ENCODE results near the gene MAMLD1.

MAMLD1 gene

GRCh38 chrX:150365051-150365989 lies 2.2 kb downstream of the MAMLD1 start:
- H3K4me1 ChIP-seq (ENCODE audit: low read depth, poor library complexity, severe bottlenecking) = no peaks in the 10 kb centered on the region
- TF ChIP-seq, protein P1, sequence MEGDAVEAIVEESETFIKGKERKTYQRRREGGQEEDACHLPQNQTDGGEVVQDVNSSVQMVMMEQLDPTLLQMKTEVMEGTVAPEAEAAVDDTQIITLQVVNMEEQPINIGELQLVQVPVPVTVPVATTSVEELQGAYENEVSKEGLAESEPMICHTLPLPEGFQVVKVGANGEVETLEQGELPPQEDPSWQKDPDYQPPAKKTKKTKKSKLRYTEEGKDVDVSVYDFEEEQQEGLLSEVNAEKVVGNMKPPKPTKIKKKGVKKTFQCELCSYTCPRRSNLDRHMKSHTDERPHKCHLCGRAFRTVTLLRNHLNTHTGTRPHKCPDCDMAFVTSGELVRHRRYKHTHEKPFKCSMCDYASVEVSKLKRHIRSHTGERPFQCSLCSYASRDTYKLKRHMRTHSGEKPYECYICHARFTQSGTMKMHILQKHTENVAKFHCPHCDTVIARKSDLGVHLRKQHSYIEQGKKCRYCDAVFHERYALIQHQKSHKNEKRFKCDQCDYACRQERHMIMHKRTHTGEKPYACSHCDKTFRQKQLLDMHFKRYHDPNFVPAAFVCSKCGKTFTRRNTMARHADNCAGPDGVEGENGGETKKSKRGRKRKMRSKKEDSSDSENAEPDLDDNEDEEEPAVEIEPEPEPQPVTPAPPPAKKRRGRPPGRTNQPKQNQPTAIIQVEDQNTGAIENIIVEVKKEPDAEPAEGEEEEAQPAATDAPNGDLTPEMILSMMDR (conservative IDR thresholded peaks at IDR 0.05; ENCODE audit: low read depth, low read length) = 0 out of 2 replicates have a peak, but pooled peaks have one; percentile 29
- H3K27ac ChIP-seq = no peak overlapping the region
- no peak overlapping the region for H3K4me3 ChIP-seq (IDR thresholded peaks at IDR 0.05; ENCODE audit: insufficient read depth, low read depth, low read length)
- H3K4me2 ChIP-seq = 0 out of 2 replicates have a peak overlapping the region, but pooled peaks have one; percentile 29
- H4K20me1 ChIP-seq (ENCODE audit: insufficient read depth) = no peaks in the 10 kb centered on the region
- no peaks in the 10 kb centered on the region for H3K36me3 ChIP-seq (ENCODE audit: insufficient read depth)
- H3K79me2 ChIP-seq (ENCODE audit: insufficient read depth, low read depth) = no peaks in the 10 kb centered on the region
- H3K9ac ChIP-seq = no peak overlapping the region
- H3K27me3 ChIP-seq (ENCODE audit: insufficient read depth, low read depth) = no peaks in the 10 kb centered on the region
- H2AFZ ChIP-seq (ENCODE audit: low read depth) = peak overlapping the region; percentile 41; the same call in 1 of the 2 replicates

GRCh38 chrX:150365990-150366911 lies 3.1 kb downstream of the MAMLD1 start:
- 0 out of 2 replicates have a peak overlapping the region, but pooled peaks have one; percentile 25 for H3K4me2 ChIP-seq
- no peaks in the 10 kb centered on the region for H3K27me3 ChIP-seq (ENCODE audit: insufficient read depth, low read depth)
- TF ChIP-seq, protein P1 (conservative IDR thresholded peaks at IDR 0.05; ENCODE audit: low read depth, low read length) = no peak
- no peak overlapping the region for H3K4me3 ChIP-seq (IDR thresholded peaks at IDR 0.05; ENCODE audit: insufficient read depth, low read depth, low read length)
- no peaks in the 10 kb centered on the region for H3K79me2 ChIP-seq (ENCODE audit: insufficient read depth, low read depth)
- H3K27ac ChIP-seq = no peak overlapping the region
- no peaks in the 10 kb centered on the region for H3K36me3 ChIP-seq (ENCODE audit: insufficient read depth)
- H4K20me1 ChIP-seq (ENCODE audit: insufficient read depth) = no peaks in the 10 kb centered on the region
- H2AFZ ChIP-seq (ENCODE audit: low read depth) = no peak overlapping the region; the same call in 1 of the 2 replicates
- no peaks in the 10 kb centered on the region for H3K4me1 ChIP-seq (ENCODE audit: low read depth, poor library complexity, severe bottlenecking)
- no peak overlapping the region for H3K9ac ChIP-seq

DNA sequence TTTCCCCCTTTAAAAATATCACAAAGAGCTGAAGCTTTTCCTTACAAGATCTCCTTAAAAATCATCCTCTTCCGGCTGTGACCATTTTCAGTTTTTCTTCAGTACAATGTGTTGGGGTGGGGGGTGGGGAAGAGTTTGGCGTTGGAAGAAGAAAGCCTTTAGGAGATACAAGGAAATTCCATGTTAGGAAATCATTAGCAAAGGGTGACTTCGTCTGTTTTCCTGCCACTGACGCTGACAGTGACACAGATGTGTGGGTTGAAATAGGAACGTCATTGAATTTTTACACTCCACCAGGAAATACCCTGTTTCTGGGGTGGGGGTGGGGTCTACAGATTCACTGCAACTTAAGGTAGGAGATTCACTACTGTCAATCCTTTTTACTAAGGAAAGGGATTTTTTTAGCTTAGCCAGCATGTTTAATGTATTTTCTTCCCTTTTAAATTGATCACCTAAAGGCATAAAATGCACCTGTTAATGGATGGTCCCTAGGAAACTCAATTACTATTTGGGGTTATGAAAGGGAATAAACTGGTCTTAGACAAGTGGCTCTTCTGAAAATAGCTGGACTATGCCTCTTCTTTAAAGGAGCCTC lies 3.9 kb downstream of the MAMLD1 start:
- Histone ChIP-seq H3K36me3 (ENCODE audit: insufficient read depth) (no peaks in the 10 kb centered on the region), H2AFZ (ENCODE audit: low read depth) (no peak overlapping the region), H3K4me3 (IDR thresholded peaks at IDR 0.05; ENCODE audit: insufficient read depth, low read depth, low read length) (no peak overlapping the region), H3K27me3 (ENCODE audit: insufficient read depth, low read depth) (no peaks in the 10 kb centered on the region), H3K79me2 (ENCODE audit: insufficient read depth, low read depth) (no peaks in the 10 kb centered on the region), H3K4me2 (no peak overlapping the region), H3K9ac (no peak overlapping the region), H3K4me1 (ENCODE audit: low read depth, poor library complexity, severe bottlenecking) (no peaks in the 10 kb centered on the region), H4K20me1 (ENCODE audit: insufficient read depth) (no peaks in the 10 kb centered on the region), H3K27ac (no peak overlapping the region)
- TF ChIP-seq, protein P1 (conservative IDR thresholded peaks at IDR 0.05; ENCODE audit: low read depth, low read length) = no peak
